T-helper 17 cell (primary cell): ENCODE measurements around the gene AGTRAP. TPM values are rescaled to one million over a fixed set of nuclear protein-coding genes. Genes with fewer than 3 reads are reported as not detected.
A peak's percentile ranks its signal among the peaks of the same experiment; 100 is the strongest.

ENCODE experiments used
- ATAC-seq: fragments of 150-1000 bp; cut with Tn5 transposase; 2 replicates; pipeline ENCODE4 v1.10.0; 2021; ENCODE audit warnings: mild to moderate bottlenecking, moderate library complexity
- DNase-seq, 3 donors: peaks; one replicate each; pipeline versions ENCODE4 v3.0.0 to v3.0.0-alpha.2; 2020 to 2021
- H3K9me3 ChIP-seq: one replicate; pipeline ENCODE4 v1.7.0; 2013; ENCODE audit warnings: low read length, mild to moderate bottlenecking; ENCODE audit not compliant: control insufficient read depth, poor library complexity, severe bottlenecking
- H3K27ac Mint-ChIP-seq: one replicate; pipeline ENCODE4 v1.8.0; 2022; ENCODE audit warnings: mild to moderate bottlenecking, moderate library complexity, mixed read lengths
- H3K27me3 Mint-ChIP-seq: one replicate; pipeline ENCODE4 v1.8.0; 2022; ENCODE audit warnings: mixed read lengths
- H3K36me3 Mint-ChIP-seq: one replicate; pipeline ENCODE4 v1.8.0; 2022; ENCODE audit warnings: low read depth, mixed read lengths
- H3K4me1 Mint-ChIP-seq: one replicate; pipeline ENCODE4 v1.8.0; 2022; ENCODE audit warnings: mild to moderate bottlenecking, mixed read lengths
- H3K4me3 Mint-ChIP-seq: one replicate; pipeline ENCODE4 v1.8.0; 2022; ENCODE audit warnings: mild to moderate bottlenecking, moderate library complexity, mixed read lengths
- total RNA-seq, 4 donors: library from RNA in 2 of 4; stranded (reverse) in 2 of 4; gene quantifications; one replicate each; pipeline ENCODE4 v1.2.3 and lab custom pipeline; 2022 to 2026

Gene AGTRAP
- total RNA-seq, 2 donors from 2014 or later = 19.2 to 22.5 TPM

GRCh38 chr1:11779715-11780379 is 43.9 kb downstream of the AGTRAP start:
- ATAC-seq = no peak
- H3K36me3 Mint-ChIP-seq = peaks cover 2% of the 10 kb centered on the region
- DNase-seq = no peak
- no peaks in the 10 kb centered on the region for H3K4me1 Mint-ChIP-seq
- H3K9me3 ChIP-seq = no peaks in the 10 kb centered on the region
- H3K27ac Mint-ChIP-seq = no peak overlapping the region
- H3K4me3 Mint-ChIP-seq = no peak overlapping the region
- no peaks in the 10 kb centered on the region for H3K27me3 Mint-ChIP-seq

GRCh38 chr1:11780380-11781147 is 44.6 kb downstream of the AGTRAP start:
- DNase-seq (no peak), ATAC-seq (no peak)
- Mint-ChIP-seq H3K27me3 (no peaks in the 10 kb centered on the region), H3K27ac (no peak overlapping the region), H3K4me3 (no peak overlapping the region), H3K4me1 (no peaks in the 10 kb centered on the region), H3K36me3 (peaks cover 2% of the 10 kb centered on the region)
- H3K9me3 ChIP-seq = no peaks in the 10 kb centered on the region

GRCh38 chr1:11781297-11781696 is 45.4 kb downstream of the AGTRAP start:
- no peak for ATAC-seq

GRCh38 chr1:11782127-11782708 is 46.3 kb downstream of the AGTRAP start:
- ATAC-seq (no peak), DNase-seq (no peak)
- no peaks in the 10 kb centered on the region for H3K27me3 Mint-ChIP-seq
- peaks cover 2% of the 10 kb centered on the region for H3K36me3 Mint-ChIP-seq
- H3K4me3 Mint-ChIP-seq = no peak overlapping the region
- H3K4me1 Mint-ChIP-seq = no peaks in the 10 kb centered on the region
- no peaks in the 10 kb centered on the region for H3K9me3 ChIP-seq
- H3K27ac Mint-ChIP-seq = no peak overlapping the region

More at GRCh38 chr1:11781297-11781696, 45.4 kb downstream of the AGTRAP start:
- no peaks in the 10 kb centered on the region for H3K4me1 Mint-ChIP-seq
- H3K27ac Mint-ChIP-seq = no peak overlapping the region
- H3K36me3 Mint-ChIP-seq = peaks cover 2% of the 10 kb centered on the region
- no peak for DNase-seq
- H3K4me3 Mint-ChIP-seq = no peak overlapping the region
- H3K9me3 ChIP-seq = no peaks in the 10 kb centered on the region
- no peaks in the 10 kb centered on the region for H3K27me3 Mint-ChIP-seq

- Mint-ChIP-seq H3K4me3 (no peak overlapping the region), H3K27me3 (no peaks in the 10 kb centered on the region), H3K36me3 (peaks cover 2% of the 10 kb centered on the region), H3K27ac (no peak overlapping the region), H3K4me1 (no peaks in the 10 kb centered on the region)
- H3K9me3 ChIP-seq = no peaks in the 10 kb centered on the region
- ATAC-seq (no peak), DNase-seq (no peak)
These were observed 47.6 kb downstream of the AGTRAP start for GRCh38 chr1:11783556-11783955.

GRCh38 chr1:11784256-11784992 is 48.5 kb downstream of the AGTRAP start:
- Mint-ChIP-seq H3K4me1 (no peaks in the 10 kb centered on the region), H3K27ac (no peak overlapping the region), H3K27me3 (no peaks in the 10 kb centered on the region), H3K36me3 (peaks cover 2% of the 10 kb centered on the region), H3K4me3 (no peak overlapping the region)
- DNase-seq = no peak
- no peaks in the 10 kb centered on the region for H3K9me3 ChIP-seq
- ATAC-seq = no peak

GRCh38 chr1:11784993-11785769 is 49.2 kb downstream of the AGTRAP start:
- Mint-ChIP-seq H3K36me3 (peaks cover 2% of the 10 kb centered on the region), H3K4me3 (peak overlapping the region; percentile 9), H3K27me3 (no peaks in the 10 kb centered on the region), H3K4me1 (no peaks in the 10 kb centered on the region), H3K27ac (no peak overlapping the region)
- H3K9me3 ChIP-seq = no peaks in the 10 kb centered on the region
- ATAC-seq = peak; percentile 73
- DNase-seq = peak in 2 of 3 donors; percentile 23 to 37

- Mint-ChIP-seq H3K27me3 (no peaks in the 10 kb centered on the region), H3K4me1 (peaks cover 2% of the 10 kb centered on the region), H3K27ac (no peak overlapping the region), H3K4me3 (no peak overlapping the region), H3K36me3 (no peaks in the 10 kb centered on the region)
- no peak for ATAC-seq
- DNase-seq = no peak
- H3K9me3 ChIP-seq = no peaks in the 10 kb centered on the region
These were observed 50.2 kb downstream of the AGTRAP start for GRCh38 chr1:11786168-11786567.

- H3K4me3 Mint-ChIP-seq = no peak overlapping the region
- H3K9me3 ChIP-seq = no peaks in the 10 kb centered on the region
- no peak overlapping the region for H3K27ac Mint-ChIP-seq
- peaks cover 2% of the 10 kb centered on the region for H3K4me1 Mint-ChIP-seq
- H3K27me3 Mint-ChIP-seq = no peaks in the 10 kb centered on the region
- H3K36me3 Mint-ChIP-seq = peaks cover 8% of the 10 kb centered on the region
- ATAC-seq (no peak), DNase-seq (no peak)
These were observed 51.4 kb downstream of the AGTRAP start for GRCh38 chr1:11787251-11787803.

GRCh38 chr1:11787804-11788436 is 52.0 kb downstream of the AGTRAP start:
- no peak overlapping the region for H3K27ac Mint-ChIP-seq
- DNase-seq (no peak), ATAC-seq (no peak)
- H3K4me3 Mint-ChIP-seq = no peak overlapping the region
- H3K9me3 ChIP-seq = no peaks in the 10 kb centered on the region
- peaks cover 2% of the 10 kb centered on the region for H3K4me1 Mint-ChIP-seq
- H3K36me3 Mint-ChIP-seq = peaks cover 8% of the 10 kb centered on the region
- no peaks in the 10 kb centered on the region for H3K27me3 Mint-ChIP-seq

GRCh38 chr1:11788549-11789053 is 52.7 kb downstream of the AGTRAP start:
- Mint-ChIP-seq H3K36me3 (peaks cover 8% of the 10 kb centered on the region), H3K27me3 (no peaks in the 10 kb centered on the region), H3K4me1 (peaks cover 2% of the 10 kb centered on the region), H3K27ac (no peak overlapping the region), H3K4me3 (no peak overlapping the region)
- ATAC-seq (no peak), DNase-seq (no peak)
- no peaks in the 10 kb centered on the region for H3K9me3 ChIP-seq
